ENCODE measurements around the gene OR5B17. TPM values are rescaled to one million over a fixed set of nuclear protein-coding genes. Genes with fewer than 3 reads are reported as not detected.

The OR5B17 gene
- total RNA-seq, 2 donors from 2014 or later = not detected

DNA sequence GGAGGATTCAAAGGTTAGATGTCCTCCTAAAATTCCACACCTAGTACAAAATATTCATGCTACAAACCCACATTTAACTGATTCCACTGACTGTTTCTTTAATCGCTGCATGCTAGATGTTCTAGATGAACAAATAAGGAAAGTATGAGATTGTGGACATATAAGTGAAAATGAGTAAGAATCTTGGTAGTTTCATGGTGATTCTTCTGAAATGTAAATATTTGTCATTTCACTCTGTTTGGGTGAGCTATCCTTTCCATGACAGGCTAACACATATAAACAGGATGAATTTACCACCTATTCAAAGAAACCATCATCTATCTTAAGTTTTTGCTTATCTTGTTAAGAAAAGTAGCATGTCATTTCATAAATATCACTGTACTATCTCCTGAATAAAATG lies 33.0 kb upstream of the OR5B17 start:
- no peak overlapping the region for H3K4me3 ChIP-seq
- no peaks in the 10 kb centered on the region for H3K36me3 ChIP-seq
- no peaks in the 10 kb centered on the region for H3K4me1 ChIP-seq
- TF ChIP-seq, protein P1, sequence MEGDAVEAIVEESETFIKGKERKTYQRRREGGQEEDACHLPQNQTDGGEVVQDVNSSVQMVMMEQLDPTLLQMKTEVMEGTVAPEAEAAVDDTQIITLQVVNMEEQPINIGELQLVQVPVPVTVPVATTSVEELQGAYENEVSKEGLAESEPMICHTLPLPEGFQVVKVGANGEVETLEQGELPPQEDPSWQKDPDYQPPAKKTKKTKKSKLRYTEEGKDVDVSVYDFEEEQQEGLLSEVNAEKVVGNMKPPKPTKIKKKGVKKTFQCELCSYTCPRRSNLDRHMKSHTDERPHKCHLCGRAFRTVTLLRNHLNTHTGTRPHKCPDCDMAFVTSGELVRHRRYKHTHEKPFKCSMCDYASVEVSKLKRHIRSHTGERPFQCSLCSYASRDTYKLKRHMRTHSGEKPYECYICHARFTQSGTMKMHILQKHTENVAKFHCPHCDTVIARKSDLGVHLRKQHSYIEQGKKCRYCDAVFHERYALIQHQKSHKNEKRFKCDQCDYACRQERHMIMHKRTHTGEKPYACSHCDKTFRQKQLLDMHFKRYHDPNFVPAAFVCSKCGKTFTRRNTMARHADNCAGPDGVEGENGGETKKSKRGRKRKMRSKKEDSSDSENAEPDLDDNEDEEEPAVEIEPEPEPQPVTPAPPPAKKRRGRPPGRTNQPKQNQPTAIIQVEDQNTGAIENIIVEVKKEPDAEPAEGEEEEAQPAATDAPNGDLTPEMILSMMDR (IDR thresholded peaks at IDR 0.05) = no peak
- no peak for DNase-seq (ENCODE audit: low spot score)
- peaks cover 0 to 9% of the 10 kb centered on the region in 2 donors for H3K9me3 ChIP-seq
- H3K27ac ChIP-seq = no peak overlapping the region
- H3K27me3 ChIP-seq = no peaks in the 10 kb centered on the region

DNA sequence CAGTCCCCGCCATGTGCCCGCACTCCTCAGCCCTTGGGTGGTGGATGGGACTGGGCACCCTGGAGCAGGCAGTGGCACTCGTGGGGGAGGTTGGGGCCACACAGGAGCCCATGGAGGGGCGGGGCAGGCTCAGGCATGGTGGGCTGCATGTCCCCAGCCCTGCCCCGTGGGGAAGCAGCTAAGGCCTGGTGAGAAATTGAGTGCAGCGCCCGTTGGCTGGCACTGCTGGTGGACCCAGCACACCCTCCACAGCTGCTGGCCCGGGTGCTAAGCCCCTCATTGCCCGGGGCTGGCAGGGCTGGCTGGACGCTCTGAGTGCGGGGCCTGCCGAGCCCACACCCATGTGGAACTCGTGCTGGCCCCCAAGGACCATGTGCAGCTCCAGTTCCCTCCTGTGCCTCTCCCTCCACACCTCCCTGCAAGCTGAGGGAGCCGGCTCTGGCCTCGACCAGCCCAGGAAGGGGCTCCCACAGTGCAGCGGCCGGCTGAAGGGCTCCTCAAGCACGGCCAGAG lies 31.7 kb upstream of the OR5B17 start:
- TF ChIP-seq, protein P1 (IDR thresholded peaks at IDR 0.05) = no peak
- Histone ChIP-seq H3K9me3 (peaks cover 0 to 9% of the 10 kb centered on the region in 2 donors), H3K27ac (no peak overlapping the region), H3K4me3 (no peak overlapping the region), H3K36me3 (no peaks in the 10 kb centered on the region), H3K4me1 (no peaks in the 10 kb centered on the region), H3K27me3 (no peaks in the 10 kb centered on the region)
- DNase-seq (ENCODE audit: low spot score) = no peak

DNA sequence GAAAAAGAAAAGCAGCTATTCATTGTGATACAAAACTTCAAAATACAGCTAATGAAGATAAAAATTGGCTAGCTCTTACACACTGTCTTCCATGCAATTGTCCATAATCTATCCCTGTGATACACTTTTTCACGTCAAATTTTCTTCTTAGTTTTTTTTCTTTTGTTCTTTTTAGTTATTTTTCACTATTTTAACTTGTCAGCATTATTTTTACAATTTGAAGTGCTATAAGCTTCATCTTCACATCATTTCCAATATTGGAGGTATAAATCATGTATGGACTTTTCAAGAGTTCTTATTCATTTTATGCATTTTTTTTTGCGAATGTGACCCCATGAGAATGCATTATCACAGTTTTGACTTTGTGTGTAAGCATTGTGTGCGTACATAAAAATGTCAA lies 4.1 kb downstream of the OR5B17 start:
- TF ChIP-seq, protein P1 (IDR thresholded peaks at IDR 0.05) = no peak
- H3K9me3 ChIP-seq = no peaks in the 10 kb centered on the region
- H3K4me1 ChIP-seq = no peaks in the 10 kb centered on the region
- H3K4me3 ChIP-seq = no peak overlapping the region
- H3K27me3 ChIP-seq = no peaks in the 10 kb centered on the region
- no peak overlapping the region for H3K27ac ChIP-seq
- no peaks in the 10 kb centered on the region for H3K36me3 ChIP-seq
- DNase-seq (ENCODE audit: low spot score) = no peak

DNA sequence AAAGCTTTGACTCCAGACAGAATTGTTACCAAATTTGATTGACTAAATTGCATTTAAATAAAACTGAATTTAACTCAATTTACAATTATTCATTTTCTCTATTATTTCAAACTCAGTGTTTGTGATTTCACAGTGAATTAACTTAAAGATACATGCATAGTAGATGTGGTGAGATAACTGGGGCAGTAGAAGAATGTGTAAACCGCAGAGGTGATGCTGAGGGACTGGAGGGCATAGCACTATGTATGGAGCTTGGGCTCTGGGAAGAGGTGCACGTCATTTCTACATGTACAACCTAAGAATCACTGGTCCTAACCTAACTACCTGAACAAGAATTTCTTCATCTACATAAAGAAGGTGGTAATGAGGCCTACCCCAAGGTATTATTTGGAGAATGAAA lies 13.7 kb downstream of the OR5B17 start:
- no peak for DNase-seq (ENCODE audit: low spot score)
- Histone ChIP-seq H3K27me3 (no peaks in the 10 kb centered on the region), H3K4me1 (no peaks in the 10 kb centered on the region), H3K27ac (no peak overlapping the region), H3K9me3 (peaks cover 0 to 8% of the 10 kb centered on the region in 2 donors), H3K36me3 (no peaks in the 10 kb centered on the region), H3K4me3 (no peak overlapping the region)
- TF ChIP-seq, protein P1 (IDR thresholded peaks at IDR 0.05) = no peak

DNA sequence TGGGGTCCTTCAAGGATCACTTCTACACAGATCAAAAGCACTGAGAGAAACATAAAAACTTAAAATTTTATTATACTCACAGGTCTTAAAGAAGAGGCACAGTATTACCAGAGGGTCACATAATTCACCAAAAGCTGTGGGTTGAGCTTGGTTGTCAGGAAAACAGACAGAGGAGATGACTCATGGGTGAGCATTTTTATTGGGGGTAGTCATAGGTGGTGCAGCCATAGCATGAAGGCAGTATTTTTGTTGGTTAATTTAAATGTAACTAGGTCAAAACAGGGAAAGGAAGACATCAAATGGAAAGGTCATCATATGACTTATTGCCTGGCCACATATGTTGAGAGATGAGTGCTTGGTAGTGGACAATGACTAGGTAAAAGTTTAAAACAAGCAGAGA lies 24.2 kb downstream of the OR5B17 start:
- H3K9me3 ChIP-seq = peaks cover 0 to 14% of the 10 kb centered on the region in 2 donors
- TF ChIP-seq, protein P1 (IDR thresholded peaks at IDR 0.05) = no peak
- H3K4me3 ChIP-seq = no peak overlapping the region
- H3K27ac ChIP-seq = no peak overlapping the region
- H3K27me3 ChIP-seq = no peaks in the 10 kb centered on the region
- H3K4me1 ChIP-seq = no peaks in the 10 kb centered on the region
- H3K36me3 ChIP-seq = no peaks in the 10 kb centered on the region
- no peak for DNase-seq (ENCODE audit: low spot score)

DNA sequence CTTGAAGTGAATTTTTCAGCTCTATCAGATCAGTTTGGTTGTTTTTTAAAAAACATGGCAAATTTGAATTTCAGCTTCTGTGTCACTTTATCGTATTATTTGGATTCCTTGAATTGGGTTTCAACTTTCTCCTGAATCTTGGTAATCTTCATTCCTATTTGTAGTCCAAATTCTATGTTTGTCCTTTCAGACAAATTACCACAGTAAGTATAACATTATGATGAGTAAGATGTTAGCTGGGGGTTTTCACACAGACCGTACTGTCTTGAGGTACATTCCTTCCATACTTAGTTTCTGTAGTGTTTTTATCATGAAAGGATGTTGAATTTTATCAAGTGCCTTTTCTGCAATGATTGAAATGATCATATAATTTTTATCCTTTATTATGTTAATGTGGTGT lies 28.0 kb downstream of the OR5B17 start:
- Histone ChIP-seq H3K4me3 (no peak overlapping the region), H3K36me3 (no peaks in the 10 kb centered on the region), H3K4me1 (no peaks in the 10 kb centered on the region), H3K27me3 (no peaks in the 10 kb centered on the region), H3K9me3 (peaks cover 0 to 31% of the 10 kb centered on the region in 2 donors), H3K27ac (no peak overlapping the region)
- TF ChIP-seq, protein P1 (IDR thresholded peaks at IDR 0.05) = no peak
- no peak for DNase-seq (ENCODE audit: low spot score)
